GM19452 (cell line): ENCODE results near the gene EFHB.
"Not testable (repeated sequence)": the region's sequence is repeated elsewhere in the genome, so short reads cannot be mapped to it uniquely, and the experiment has no call there.

ENCODE experiments used
- ATAC-seq: cut with Tn5 transposase; IDR thresholded peaks from one replicate; pipeline ENCODE4 v1.9.1; 2021; ENCODE audit not compliant: unreplicated experiment

The EFHB gene

DNA sequence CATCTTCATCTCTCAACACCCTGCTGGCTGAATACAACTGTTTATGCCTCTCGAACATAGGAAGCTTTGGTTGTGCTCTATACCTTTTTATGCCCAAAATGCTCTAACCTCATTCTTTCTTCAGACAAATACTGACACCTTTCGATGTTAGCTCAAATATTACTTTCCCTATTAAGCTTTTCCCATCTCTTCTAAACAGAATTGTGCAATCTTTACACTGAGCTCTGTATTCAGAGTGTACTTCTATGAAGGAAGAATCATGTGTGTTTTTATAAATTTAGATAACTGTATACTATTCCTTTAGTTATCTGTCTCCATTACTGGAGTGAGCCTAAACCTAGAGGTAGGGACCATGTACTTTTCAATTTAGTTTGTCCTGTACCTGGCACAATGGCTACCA lies 1.6 kb downstream of the EFHB start:
- ATAC-seq, result no peak

DNA sequence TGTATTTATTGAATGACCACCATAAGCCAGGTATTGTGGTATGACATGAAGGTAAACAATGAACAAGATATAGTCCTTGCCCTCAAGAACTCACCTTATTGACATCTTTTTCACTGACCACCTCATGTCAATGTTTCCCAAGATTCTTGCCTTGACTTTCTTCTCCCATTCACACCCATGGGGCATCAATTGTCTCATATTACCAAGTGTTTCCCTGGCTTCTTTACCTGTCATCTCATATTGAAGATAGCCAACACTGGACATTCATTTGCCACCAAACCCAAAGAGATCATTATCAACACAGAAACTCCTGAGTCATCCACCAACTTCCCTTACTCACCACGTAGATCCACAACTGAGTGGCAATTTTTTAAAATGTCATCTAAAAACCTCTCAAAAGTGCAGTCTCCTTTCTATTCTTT lies 2.2 kb downstream of the EFHB start:
- ATAC-seq, result peak; percentile 52

DNA sequence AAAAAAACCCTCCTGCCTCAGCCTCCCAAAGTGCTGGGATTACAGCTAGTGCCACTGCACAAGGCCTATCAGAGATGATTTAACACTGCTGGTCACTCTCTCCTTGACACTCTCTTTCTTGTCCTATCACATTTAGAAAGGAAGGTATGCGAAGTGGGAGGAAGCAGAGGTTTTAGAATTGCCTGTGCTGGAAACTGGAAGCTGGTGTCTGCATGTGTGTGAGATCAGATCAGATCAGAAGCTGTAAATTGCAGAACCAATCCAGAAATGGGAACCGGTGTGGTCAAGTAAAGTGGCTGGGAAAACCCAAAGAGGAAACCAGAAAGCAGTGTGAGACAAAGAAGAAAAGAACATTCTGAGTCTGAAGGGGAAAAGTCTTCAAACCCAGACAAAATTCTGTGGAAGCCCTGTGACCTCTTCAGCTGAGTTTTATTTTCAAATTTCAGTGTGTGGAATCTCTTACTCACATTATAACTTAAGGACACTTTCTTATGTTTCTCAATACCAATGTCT lies 2.8 kb downstream of the EFHB start:
- ATAC-seq, result peak; percentile 74

DNA sequence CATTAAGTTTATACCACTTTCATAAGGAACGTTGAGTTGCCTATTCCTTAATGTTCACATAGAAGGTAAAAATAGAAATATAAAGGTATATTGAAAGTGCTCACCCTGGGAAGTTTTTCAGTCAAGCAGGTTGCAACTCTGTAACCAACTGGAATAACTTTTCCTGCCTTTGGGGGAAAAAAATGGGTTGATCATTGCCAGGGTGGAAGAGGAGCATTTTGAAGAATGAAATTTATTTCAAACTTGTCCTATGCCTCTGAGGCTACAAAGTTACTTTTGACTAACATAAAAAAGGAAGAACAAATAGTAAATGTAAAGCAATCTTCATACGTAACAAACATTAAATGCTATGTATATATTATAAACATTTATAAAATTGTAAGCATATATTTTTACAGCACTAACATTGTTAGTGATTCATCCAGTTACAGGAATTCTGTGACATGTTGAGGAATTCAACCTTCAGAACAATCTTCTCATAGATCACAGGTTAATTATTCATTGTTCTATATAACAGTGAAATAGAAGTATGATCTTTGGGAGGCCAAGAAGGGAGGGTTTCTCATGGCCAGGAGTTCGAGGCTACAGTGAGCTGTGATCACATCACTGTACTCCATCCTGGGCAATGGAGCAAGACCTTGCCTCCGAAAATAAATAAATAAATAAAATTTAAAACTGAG lies 13.5 kb downstream of the EFHB start:
- no peak for ATAC-seq

DNA sequence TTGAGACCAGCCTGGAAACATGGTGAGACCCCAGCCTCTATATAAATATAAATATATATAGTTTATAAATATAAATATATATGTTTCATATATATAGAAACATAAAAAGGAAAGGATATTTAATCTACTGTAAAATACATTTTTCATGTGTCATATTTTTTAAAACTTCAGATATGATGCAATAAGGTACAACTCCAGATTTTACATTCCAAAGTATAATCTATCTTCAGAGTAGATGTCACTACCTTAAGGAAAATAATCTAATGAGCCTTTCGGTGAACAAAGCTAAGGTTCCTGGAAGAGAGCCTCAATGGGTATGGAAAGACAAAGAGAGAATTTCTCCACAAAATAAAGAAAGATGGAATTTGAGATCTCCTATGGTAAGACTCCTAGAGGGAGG lies 16.9 kb downstream of the EFHB start:
- ATAC-seq, result no peak

DNA sequence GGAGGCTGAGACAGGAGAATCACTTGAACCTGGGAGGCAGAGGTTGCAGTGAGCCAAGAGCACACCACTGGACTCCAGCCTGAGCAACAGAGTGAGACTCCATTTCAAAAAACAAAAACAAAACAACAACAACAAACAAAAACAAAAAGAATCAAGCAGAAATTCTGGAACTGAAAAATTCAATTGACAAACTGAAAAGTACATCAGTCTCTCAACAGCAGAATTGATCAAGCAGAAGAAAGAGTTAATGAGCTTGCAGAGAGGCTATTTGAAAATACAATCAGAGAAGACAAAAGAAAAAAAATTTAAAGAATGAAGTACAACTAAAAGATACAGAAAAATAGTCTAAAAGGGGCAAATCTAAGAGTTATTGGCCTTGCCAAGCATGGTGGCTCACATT lies 22.6 kb downstream of the EFHB start:
- ATAC-seq, result no peak

DNA sequence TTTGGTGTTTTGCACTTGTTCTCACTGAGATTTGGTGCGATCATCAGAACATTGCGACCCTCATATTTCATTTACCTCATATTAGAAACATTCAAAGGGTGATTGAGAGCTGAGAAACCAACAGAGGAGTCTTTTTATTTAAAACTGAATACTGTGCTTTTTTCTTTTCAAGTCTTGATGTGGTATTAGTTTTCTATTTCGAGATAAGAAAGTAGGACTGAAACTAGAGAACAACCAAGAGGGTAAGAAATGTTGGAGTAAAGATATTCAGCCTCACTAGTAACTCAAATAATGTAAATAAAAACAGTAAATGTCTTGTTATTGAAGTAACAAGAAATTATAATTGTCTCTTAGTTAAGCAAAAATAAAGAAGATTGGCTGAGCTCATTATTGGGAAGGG lies 26.5 kb downstream of the EFHB start:
- ATAC-seq, result no peak

DNA sequence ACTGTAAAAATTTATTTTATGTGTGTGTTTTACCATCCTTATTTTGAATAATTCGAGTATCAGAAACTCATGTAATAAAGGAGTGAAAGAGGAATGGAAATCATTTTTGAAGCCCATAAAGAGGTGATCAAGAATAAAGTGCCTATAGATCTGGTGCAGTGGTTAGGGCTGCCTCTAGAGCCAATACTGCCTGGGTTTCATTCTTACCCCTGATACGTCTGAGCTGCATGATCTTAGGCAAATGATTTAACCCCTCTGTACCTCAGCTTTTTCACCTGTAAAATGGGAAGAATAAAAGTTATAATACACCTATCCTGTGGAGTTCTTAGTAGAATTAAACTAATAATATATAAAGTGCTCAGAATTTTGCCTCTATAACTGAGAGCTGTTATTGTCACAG lies 30.4 kb downstream of the EFHB start:
- no peak for ATAC-seq

DNA sequence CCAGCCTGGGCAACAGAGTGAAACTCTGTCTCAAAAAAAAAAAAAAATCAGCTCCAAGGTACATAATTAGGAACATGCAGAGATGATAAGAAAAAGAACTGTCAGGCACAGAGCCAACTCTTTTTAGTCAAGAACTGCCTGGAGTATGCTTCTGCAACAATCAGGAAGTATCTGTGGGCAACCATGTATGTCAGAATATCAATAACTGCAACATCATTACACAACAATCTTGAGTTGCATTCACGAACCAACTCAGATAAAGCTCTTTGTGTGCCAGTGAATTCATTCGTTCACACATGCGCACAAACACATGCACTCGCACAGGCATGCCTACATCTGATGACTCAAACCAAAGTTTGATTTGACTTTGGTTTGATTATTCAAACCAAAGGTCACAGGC lies 32.1 kb downstream of the EFHB start:
- no peak for ATAC-seq

DNA sequence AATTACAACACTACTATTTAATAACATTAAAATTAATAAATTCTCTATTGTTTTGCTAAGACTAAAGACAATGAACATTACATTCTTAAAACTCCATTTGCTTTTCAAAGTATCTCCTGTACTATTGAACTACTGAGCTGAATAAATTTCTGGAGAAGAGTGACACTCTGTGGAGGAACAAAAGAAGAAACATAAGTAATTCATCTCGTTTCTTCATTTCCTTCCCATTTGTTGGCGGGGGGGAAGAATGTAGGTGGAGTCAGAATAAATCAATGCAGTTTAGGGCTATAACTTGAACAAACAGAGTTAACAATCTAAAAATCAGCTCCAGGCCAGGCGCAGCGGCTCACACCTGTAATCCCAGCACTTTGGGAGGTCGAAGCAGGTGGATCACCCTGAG lies 32.7 kb downstream of the EFHB start:
- no peak for ATAC-seq

DNA sequence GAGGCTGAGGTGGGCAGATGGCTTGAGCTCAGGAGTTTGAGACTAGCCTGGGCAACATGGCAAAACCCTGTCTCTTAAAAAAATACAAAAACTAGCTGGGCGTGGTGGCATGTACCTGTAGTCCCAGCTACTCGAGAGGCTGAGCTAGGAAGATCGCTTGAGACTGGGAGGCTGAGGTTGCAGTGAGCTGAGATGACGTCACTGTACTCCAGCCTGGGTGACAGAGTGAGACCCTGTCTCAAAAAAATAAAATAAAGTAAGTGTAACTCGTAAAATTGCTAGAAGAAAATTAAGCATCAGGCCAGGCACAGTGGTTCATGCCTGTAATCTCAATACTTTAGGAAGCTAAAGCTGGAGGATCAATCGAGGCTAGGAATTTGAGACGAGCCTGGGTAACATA lies 34.2 kb downstream of the EFHB start:
- not testable (repeated sequence) for ATAC-seq

DNA sequence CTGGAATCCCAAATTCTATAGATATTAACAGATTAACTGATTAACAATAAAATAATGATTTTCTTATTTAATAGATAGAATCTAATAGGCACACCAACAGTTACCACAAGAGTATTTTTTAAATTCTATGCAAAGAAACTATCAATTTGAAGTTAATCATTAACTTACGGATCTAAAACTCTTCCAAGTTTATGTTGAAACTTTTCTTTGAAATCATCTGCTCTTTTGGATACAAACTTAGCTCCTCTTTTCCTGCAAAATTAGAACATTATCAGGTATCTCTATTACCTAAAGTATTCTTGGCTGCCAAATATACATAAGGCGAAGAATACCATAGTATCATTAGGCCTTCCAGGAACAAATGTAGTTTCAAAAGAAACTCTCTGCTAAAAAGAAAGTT lies 34.8 kb downstream of the EFHB start:
- ATAC-seq, result no peak

DNA sequence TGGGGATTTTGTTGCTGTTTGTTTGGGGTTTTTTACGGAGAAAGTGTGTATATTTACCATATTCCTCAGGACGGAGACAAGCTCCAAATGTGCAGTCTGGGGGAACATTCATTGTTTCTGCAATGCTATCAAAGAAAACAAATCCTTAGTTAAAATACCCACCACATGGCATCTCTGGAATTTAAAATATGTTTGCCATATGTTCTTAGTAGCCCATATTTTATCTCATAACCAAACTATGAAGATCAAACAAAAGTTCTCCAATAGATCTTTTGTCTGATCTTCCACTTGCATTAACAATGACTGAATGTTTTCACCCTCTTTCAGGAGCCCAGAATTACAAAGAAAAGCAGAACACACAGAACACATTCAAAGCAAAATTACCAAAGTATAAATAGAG lies 35.3 kb downstream of the EFHB start:
- ATAC-seq, result no peak

DNA sequence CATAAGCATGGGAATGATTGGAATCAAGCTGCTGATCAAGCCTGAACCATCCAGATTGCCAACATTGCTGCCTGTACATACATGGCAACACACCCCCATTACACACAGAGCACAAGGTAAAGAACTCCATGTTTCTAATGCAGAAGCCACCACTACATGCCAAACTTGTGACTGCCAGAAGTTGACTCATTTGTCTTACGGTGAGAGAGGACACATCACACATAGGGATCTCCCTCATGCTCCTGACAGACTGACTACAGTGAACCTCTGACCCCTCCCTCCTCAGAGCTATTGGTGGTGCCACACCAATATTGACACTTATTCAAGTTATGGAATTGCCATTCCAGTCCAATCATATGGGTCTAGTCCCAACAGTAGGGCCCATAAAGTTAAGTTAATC lies 42.3 kb downstream of the EFHB start:
- no peak for ATAC-seq

DNA sequence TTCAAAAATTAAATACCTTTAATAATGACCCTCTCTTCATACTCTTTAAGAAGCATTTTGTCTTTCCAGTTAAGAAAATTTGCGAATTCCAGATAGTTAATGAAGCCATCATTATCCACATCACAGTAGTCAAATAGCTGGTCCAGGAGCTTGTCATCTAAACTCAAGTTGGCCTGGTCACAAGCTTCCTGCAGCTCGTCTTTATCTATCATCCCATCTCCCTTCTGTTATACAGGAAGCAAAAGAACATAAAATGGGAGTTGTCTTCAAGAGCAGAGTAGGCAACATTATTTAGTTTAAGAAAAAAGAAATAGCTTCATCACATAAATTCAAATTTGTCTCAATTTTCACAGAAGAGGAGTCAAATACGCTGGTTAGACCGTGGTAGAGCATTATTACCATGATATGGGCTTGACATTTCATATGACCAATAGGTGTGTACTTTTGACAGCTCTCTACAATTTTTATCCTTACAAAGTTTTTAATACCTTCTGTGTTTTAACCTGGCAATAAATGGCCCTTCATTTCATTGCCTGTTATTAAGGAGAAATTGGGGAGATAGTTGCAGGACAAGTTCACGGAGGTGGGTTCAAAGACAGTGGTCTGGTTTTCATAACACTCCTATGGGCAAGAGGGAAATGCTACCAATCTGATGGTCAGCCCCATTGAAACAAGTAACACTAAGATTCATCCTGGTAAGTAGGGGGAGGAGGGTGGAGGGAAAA lies 45.4 kb downstream of the EFHB start:
- ATAC-seq, result no peak

DNA sequence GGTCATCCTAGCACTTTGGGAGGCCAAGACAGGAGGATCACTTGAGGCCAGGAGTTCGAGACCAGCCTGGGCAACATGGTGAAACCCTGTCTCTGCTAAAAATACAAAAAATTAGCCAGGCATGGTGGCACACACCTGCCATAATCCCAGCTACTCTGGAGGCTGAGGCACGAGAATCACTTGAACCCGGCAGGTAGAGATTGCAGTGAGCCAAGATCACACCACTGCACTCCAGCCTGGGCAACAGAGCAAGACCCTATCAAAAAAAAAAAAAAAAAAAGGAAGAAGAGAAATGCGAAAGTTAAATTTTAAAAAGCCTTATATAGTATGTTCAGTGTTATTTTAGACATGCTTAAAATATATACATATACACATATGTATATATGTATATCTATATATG lies 46.9 kb downstream of the EFHB start:
- ATAC-seq, result not testable (repeated sequence)

DNA sequence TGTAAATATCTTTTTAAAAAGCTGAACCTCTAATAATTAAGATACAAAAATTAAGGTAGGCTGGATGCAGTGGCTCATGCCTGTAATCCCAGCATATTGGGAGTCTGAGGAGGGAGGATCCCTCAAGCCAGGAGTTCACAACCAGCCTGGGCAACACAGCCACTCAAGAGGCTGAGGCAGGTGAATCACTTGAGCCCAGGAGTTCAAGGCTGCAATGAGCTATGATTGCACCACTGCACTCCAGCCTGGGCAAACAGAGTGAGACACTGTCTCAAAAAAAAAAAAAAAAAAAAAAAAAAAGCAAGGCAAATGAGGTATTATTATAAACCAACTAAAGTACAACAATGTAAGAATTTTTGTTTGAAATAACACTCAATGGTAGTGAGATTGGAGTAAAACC lies 47.6 kb downstream of the EFHB start:
- no peak for ATAC-seq

DNA sequence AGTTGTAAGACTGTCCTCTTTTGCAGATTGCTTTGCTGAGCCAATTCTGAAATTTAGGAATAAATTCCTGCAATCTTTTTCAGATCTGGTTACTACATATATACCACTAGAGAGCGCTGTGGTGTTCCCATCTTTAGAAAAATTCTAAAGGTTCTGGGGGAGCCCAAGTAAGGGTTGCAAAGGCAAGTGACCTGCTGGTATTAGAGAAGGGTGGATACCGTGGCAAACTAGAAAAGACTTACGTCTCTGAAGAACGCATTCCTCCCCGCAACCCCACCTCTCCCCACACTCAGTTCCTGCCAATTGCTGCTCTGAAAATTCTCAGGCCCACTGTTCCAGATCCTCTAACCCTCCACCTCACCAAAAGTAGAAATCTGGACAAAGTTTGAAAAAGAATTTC lies 48.5 kb downstream of the EFHB start:
- ATAC-seq, result no peak

DNA sequence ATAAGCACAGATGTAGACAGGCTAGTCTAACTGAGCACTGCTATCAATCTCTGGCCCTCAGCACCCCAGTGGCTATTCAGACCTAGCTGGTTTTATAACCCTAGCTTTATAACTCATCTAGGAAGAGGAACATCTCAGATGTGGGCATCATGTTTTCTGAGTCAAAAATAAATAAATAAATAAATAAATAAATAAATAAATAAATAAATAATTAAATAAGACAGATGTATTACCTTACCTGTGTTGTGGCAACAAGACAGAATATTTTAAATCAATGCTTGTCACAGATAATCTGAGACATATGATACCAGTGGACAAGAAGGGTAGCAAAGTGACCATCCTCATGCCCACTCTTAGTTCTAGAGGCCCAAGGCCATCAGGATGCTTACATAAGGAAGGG lies 52.2 kb downstream of the EFHB start:
- no peak for ATAC-seq

DNA sequence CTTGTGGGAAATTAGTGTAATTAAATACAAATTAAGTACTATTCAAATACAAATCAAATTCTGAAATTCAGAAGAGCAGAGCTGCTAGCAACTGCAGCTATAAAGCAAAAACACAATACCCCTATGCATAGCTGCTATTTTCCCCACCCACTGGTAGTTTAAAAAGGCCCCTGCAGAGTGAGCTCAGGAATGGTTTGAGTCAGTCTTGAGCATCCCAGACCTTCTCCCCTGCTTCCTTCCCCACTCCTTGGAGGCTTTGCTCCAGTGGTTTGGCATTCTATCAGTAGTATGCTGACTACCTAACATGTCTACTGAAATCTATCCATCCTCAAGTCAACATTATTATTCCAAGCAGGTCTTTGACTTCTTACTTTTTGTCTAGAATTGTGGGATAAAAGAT lies 53.0 kb downstream of the EFHB start:
- no peak for ATAC-seq

DNA sequence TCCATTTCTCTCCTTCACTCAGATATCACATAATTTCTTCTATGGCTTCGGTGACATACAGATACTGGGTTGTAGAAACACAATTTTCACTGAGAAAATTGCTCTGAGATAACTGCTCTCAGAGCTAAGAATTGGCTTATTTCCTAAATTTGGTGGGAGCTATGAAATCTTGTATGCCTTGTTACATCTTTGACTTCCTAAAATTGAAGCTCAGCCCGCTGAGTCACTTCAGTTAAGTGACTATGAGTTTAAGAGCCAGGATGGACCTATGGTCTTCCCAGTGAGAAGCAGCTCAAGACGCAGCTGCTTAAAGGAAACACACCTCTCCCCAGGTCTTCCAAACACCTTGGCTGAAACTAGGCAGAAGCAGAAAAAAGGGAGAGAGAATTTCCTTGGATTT lies 56.4 kb downstream of the EFHB start:
- ATAC-seq, result no peak

DNA sequence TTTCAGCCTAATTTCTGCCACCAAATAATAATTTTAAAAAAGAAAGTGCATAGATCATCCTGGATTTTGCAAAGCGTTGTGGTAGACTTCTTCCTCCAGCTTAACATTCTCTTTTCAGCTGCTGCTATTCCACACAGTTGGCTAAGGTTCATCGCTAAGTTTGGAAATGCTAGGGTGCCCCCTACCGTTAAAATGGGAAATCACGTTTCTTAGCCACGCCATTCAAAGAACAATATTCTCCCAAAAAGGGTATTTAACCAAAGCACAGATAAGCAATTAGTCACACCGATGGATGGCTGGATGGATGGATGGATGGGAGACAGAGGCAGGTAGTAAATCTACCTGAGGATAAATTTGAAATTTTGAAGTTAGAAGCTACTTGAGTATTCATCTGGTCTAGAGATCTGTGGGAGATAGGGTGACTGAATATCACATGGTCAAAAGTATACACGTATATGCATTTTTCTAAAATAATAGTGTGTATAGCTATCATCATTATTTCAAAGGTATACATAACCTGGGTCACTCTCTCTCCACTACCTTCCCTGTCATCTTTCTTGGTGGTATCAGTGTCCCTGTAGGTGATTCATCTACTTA lies 67.2 kb downstream of the EFHB start:
- ATAC-seq, result peak; percentile 90
